Kidney capillary endothelial cell (primary cell): ENCODE results near the gene RIBC2.
"Not testable (repeated sequence)": the region's sequence is repeated elsewhere in the genome, so short reads cannot be mapped to it uniquely, and the experiment has no call there.

Experiments used
- DNase-seq: peaks from one replicate; pipeline ENCODE4 v3.0.0-alpha.2; 2018; ENCODE audit warnings: low spot score

The RIBC2 gene

GRCh38 chr22:45449442-45449841 lies 35.9 kb downstream of the RIBC2 start:
- DNase-seq, result not testable (repeated sequence)

- no peak for DNase-seq
These were observed 36.8 kb downstream of the RIBC2 start for GRCh38 chr22:45450101-45450785.

GRCh38 chr22:45450921-45451651 lies 37.6 kb downstream of the RIBC2 start:
- DNase-seq, result no peak

GRCh38 chr22:45451972-45452371 lies 38.5 kb downstream of the RIBC2 start:
- no peak for DNase-seq

- no peak for DNase-seq
These were observed 39.3 kb downstream of the RIBC2 start for GRCh38 chr22:45452565-45453379.

GRCh38 chr22:45453764-45454163 lies 40.3 kb downstream of the RIBC2 start:
- DNase-seq, result no peak

GRCh38 chr22:45454275-45454674 lies 40.8 kb downstream of the RIBC2 start:
- DNase-seq, result no peak

GRCh38 chr22:45455212-45455611 lies 41.7 kb downstream of the RIBC2 start:
- no peak for DNase-seq

GRCh38 chr22:45455621-45456020 lies 42.1 kb downstream of the RIBC2 start:
- no peak for DNase-seq

- no peak for DNase-seq
These were observed 43.3 kb downstream of the RIBC2 start for GRCh38 chr22:45456811-45457210.

- DNase-seq, result no peak
These were observed 45.0 kb downstream of the RIBC2 start for GRCh38 chr22:45458532-45458931.

- DNase-seq, result no peak
These were observed 45.7 kb downstream of the RIBC2 start for GRCh38 chr22:45459235-45459634.

GRCh38 chr22:45460288-45461109 lies 47.0 kb downstream of the RIBC2 start:
- DNase-seq, result no peak

GRCh38 chr22:45462034-45462655 lies 48.7 kb downstream of the RIBC2 start:
- DNase-seq, result no peak

GRCh38 chr22:45463691-45464090 lies 50.2 kb downstream of the RIBC2 start:
- DNase-seq, result not testable (repeated sequence)

- no peak for DNase-seq
These were observed 52.1 kb downstream of the RIBC2 start for GRCh38 chr22:45465633-45466032.

GRCh38 chr22:45468872-45469271 lies 55.4 kb downstream of the RIBC2 start:
- no peak for DNase-seq

GRCh38 chr22:45469281-45470073 lies 56.0 kb downstream of the RIBC2 start:
- no peak for DNase-seq

GRCh38 chr22:45470871-45471270 lies 57.4 kb downstream of the RIBC2 start:
- DNase-seq, result no peak

GRCh38 chr22:45472426-45472825 lies 58.9 kb downstream of the RIBC2 start:
- DNase-seq, result peak; percentile 21
